GM12891 (cell line): ENCODE results near the gene KLHL30.

ENCODE experiments used
- POLR2A ChIP-seq: IDR thresholded peaks from 2 replicates; pipeline ENCODE4 v1.6.1; 2011; ENCODE audit warnings: low read depth, low read length, control low read depth
- POLR2AphosphoS5 ChIP-seq: IDR thresholded peaks from 2 replicates; pipeline ENCODE4 v1.6.1; 2011; ENCODE audit warnings: low read depth, low read length, control low read depth
- POU2F2 ChIP-seq: IDR thresholded peaks from 2 replicates; pipeline ENCODE4 v1.6.1; 2011; ENCODE audit warnings: low read depth, mild to moderate bottlenecking, control low read depth, low read length, moderate library complexity
- SPI1 ChIP-seq: IDR thresholded peaks from 2 replicates; pipeline ENCODE4 v1.6.1; 2011; ENCODE audit warnings: low read depth, low read length, control low read depth
- TAF1 ChIP-seq: IDR thresholded peaks from 2 replicates; pipeline ENCODE4 v1.6.1; 2011; ENCODE audit warnings: low read depth, low read length, control low read depth

DNA sequence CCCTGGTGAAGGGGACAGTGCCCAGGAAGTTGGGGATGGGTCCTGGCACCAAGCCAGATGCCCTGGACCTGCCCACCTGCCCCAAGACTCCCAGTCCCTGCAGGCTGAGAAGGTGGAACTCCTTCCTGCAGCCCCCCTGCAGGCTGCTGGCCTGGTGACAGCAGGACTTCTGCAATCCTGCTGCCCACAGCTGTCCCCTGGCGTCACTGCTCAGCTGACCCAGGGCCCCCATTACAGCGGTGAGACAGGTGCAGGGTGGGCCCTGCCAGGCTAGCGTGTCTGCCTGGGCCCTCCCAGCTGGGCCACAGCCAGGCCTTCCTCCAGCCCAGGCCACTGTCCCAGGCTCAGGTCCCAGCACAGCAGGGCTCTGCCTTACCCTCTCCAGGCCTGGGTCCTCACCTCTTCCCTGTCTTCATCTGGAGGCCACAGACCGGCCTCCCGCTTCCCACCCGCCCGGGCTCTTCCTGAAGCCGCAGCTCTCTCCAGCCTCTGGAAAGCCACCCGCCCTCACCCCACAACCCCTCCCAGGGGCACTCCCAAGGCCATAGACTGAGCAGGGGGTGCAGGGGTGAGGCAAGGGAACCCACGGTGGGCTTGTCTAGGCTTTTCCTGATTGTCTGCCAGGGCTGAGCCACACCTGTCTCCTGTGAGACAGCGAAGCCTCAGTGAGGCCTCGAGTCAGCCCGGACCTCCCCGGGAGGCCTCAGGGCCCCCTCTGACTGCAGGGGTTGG is 11.5 kb downstream of the KLHL30 start:
- TF ChIP-seq TAF1 (no peak), POLR2A (no peak), POLR2AphosphoS5 (no peak), POU2F2 (no peak), SPI1 (no peak)
